ENCODE data around the gene RABGAP1L. TPM values are rescaled to one million over a fixed set of nuclear protein-coding genes. Genes with fewer than 3 reads are reported as not detected.
"Not testable (repeated sequence)": the region's sequence is repeated elsewhere in the genome, so short reads cannot be mapped to it uniquely, and the experiment has no call there.

The RABGAP1L gene
- total and polyA plus RNA-seq, 12 donors = 13.0 to 167 (median 109) TPM

- Histone ChIP-seq H3K27ac (no peak overlapping the region), H3K4me1 (peaks cover 0 to 4% (median 0%) of the 10 kb centered on the region in 9 donors), H3K27me3 (no peaks in the 10 kb centered on the region), H3K9me3 (peaks cover 0 to 3% (median 0%) of the 10 kb centered on the region in 11 donors), H3K4me3 (no peak overlapping the region), H3K36me3 (no peaks in the 10 kb centered on the region)
- 87 to 89% methylated on average over 1 of the region's 1 CpG for WGBS, 2 donors
- ATAC-seq = no peak
- intact Hi-C loops (cut with DNase I) = no loop called here
- no peak for DNase-seq
- TF ChIP-seq, protein P1, sequence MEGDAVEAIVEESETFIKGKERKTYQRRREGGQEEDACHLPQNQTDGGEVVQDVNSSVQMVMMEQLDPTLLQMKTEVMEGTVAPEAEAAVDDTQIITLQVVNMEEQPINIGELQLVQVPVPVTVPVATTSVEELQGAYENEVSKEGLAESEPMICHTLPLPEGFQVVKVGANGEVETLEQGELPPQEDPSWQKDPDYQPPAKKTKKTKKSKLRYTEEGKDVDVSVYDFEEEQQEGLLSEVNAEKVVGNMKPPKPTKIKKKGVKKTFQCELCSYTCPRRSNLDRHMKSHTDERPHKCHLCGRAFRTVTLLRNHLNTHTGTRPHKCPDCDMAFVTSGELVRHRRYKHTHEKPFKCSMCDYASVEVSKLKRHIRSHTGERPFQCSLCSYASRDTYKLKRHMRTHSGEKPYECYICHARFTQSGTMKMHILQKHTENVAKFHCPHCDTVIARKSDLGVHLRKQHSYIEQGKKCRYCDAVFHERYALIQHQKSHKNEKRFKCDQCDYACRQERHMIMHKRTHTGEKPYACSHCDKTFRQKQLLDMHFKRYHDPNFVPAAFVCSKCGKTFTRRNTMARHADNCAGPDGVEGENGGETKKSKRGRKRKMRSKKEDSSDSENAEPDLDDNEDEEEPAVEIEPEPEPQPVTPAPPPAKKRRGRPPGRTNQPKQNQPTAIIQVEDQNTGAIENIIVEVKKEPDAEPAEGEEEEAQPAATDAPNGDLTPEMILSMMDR (IDR thresholded peaks at IDR 0.05) = no peak
Observed at GRCh38 chr1:174692313-174692712, 533.0 kb downstream of the RABGAP1L start.

- peaks cover 0 to 3% (median 0%) of the 10 kb centered on the region in 11 donors for H3K9me3 ChIP-seq
- TF ChIP-seq, protein P1 (IDR thresholded peaks at IDR 0.05) = no peak
- peaks cover 0 to 4% (median 0%) of the 10 kb centered on the region in 9 donors for H3K4me1 ChIP-seq
- 45 to 51% methylated on average over 3 of the region's 3 CpGs for WGBS, 2 donors
- ATAC-seq (no peak), DNase-seq (no peak)
- no peak overlapping the region for H3K27ac ChIP-seq
- H3K36me3 ChIP-seq = no peaks in the 10 kb centered on the region
- intact Hi-C loops (cut with DNase I) = no loop called here
- H3K4me3 ChIP-seq = no peak overlapping the region
- H3K27me3 ChIP-seq = no peaks in the 10 kb centered on the region
Observed at GRCh38 chr1:174693085-174693484, 533.8 kb downstream of the RABGAP1L start.

DNA sequence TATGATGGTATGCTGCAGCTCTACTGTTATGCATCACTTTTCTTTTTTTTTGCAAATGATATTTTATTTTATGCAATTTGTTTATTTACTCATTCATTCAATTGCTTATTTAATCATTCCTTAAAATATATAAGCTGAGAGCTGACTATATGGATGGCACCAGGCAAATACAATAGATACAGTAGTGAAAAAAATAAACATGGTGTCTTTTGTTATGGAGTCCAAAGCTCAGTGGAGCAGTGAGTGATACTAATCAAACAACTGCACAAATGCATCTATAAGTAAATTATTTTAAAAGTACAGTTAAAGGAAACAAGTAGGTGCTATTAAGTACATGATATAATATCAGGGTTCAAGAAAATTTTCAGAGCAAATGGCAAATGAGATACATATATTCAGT is 534.2 kb downstream of the RABGAP1L start:
- intact Hi-C loops (cut with DNase I); H3K4me3 ChIP-seq; H3K9me3 ChIP-seq; ATAC-seq; H3K27ac ChIP-seq; H3K36me3 ChIP-seq; DNase-seq; H3K27me3 ChIP-seq; H3K4me1 ChIP-seq: not testable (repeated sequence)

GRCh38 chr1:174696026-174696821 is 536.9 kb downstream of the RABGAP1L start:
- TF ChIP-seq, protein P1 (IDR thresholded peaks at IDR 0.05) = no peak
- ATAC-seq (no peak), DNase-seq (no peak)
- Histone ChIP-seq H3K27ac (no peak overlapping the region), H3K27me3 (no peaks in the 10 kb centered on the region), H3K36me3 (peaks cover 0 to 10% (median 0%) of the 10 kb centered on the region in 9 donors), H3K9me3 (peaks cover 0 to 3% (median 0%) of the 10 kb centered on the region in 11 donors), H3K4me3 (no peak overlapping the region), H3K4me1 (peaks cover 0 to 4% (median 0%) of the 10 kb centered on the region in 9 donors)
- 87% methylated on average over 5 of the region's 5 CpGs for WGBS, 2 donors
- intact Hi-C loops (cut with DNase I) = no loop called here

DNA sequence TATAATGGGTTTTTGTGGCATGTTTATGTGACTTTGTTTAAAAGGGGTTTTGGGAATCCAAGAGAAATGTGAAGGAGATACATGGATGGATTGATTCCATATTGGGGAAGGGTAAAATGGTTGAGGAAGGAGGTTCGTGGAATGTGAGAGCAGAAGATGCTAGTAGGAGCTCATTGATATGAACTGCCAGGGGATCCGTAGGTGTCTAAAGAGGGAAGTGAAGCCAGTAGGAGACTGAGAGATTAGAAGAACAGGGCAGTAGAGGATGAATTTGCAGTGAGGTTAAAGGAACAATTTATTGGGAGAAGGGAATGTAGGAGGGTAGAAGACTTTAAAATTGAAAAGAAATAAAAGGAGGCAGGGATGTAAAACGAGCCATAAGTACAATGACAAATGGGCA is 541.0 kb downstream of the RABGAP1L start:
- Histone ChIP-seq H3K27me3 (no peaks in the 10 kb centered on the region), H3K9me3 (no peaks in the 10 kb centered on the region), H3K4me1 (peaks cover 0 to 5% (median 0%) of the 10 kb centered on the region in 9 donors), H3K4me3 (no peak overlapping the region), H3K36me3 (peaks cover 0 to 10% (median 0%) of the 10 kb centered on the region in 9 donors), H3K27ac (no peak overlapping the region)
- intact Hi-C loops (cut with DNase I) = no loop called here
- DNase-seq (no peak), ATAC-seq (no peak)
- 90 to 94% methylated on average over 3 of the region's 3 CpGs for WGBS, 2 donors
- TF ChIP-seq, protein P1 (IDR thresholded peaks at IDR 0.05) = no peak
